Transverse colon (tissue), 4 donors: ENCODE data around the gene ZNF324. TPM values are rescaled to one million over a fixed set of nuclear protein-coding genes. Genes with fewer than 3 reads are reported as not detected.
"Not testable (repeated sequence)": the region's sequence is repeated elsewhere in the genome, so short reads cannot be mapped to it uniquely, and the experiment has no call there.

Source experiments
- DNase-seq: peaks from one replicate; pipeline ENCODE4 v3.0.0-alpha.2; 2019
- H3K27ac ChIP-seq, 4 donors: fragments of 200-600 bp; sonication (generic); 2 replicates each; pipeline ENCODE4 v1.5.1; 2016 to 2018; ENCODE audit warnings: inconsistent platforms in 4 of 4
- H3K27me3 ChIP-seq: fragments of 200-600 bp; sonication (generic); 2 replicates; pipeline ENCODE4 v1.5.1; 2017; ENCODE audit warnings: inconsistent platforms
- H3K36me3 ChIP-seq, 4 donors: fragments of 200-600 bp; sonication (generic); 2 replicates each; pipeline ENCODE4 v1.5.1; 2017 to 2019; ENCODE audit warnings: inconsistent platforms in 4 of 4
- H3K4me1 ChIP-seq, 4 donors: fragments of 200-600 bp; sonication (generic); 2 replicates each; pipeline ENCODE4 v1.5.1; 2017 to 2020; ENCODE audit warnings: inconsistent platforms in 4 of 4
- H3K4me3 ChIP-seq, 4 donors: fragments of 200-600 bp; sonication (generic); 1 replicate in 1 of 4; 2 replicates in 3 of 4; pipeline versions ENCODE4 v1.5.1 to v1.6.1; 2017 to 2019; ENCODE audit warnings: inconsistent platforms in 4 of 4
- H3K9me3 ChIP-seq, 2 donors: fragments of 200-600 bp; sonication (generic); 2 replicates each; pipeline ENCODE4 v1.5.1; 2017 to 2019; ENCODE audit warnings: inconsistent platforms in 2 of 2
- CTCF ChIP-seq, 5 experiments: fragments of 200-600 bp in 3 of 5; fragments of 450-650 bp in 2 of 5; sonication (generic) in 3 of 5; IDR thresholded peaks; 1 replicate in 2 of 5; 2 replicates in 3 of 5; pipeline ENCODE4 v1.5.1; 2016 to 2017; ENCODE audit warnings: antibody characterized with exemption in 5 of 5, inconsistent platforms in 3 of 5, mild to moderate bottlenecking in 2 of 5, moderate library complexity in 1 of 5
- EP300 ChIP-seq: sonication (generic); formaldehyde crosslinking; IDR thresholded peaks from one replicate; pipeline ENCODE4 v1.6.1; 2017; ENCODE audit warnings: antibody characterized with exemption, low read depth
- POLR2A ChIP-seq: fragments of 450-650 bp; IDR thresholded peaks from one replicate; pipeline ENCODE4 v1.6.1; 2016; ENCODE audit warnings: antibody characterized with exemption, mild to moderate bottlenecking, moderate library complexity
- POLR2AphosphoS5 ChIP-seq, 3 donors: sonication (generic); formaldehyde crosslinking; IDR thresholded peaks; one replicate each; pipeline ENCODE4 v1.6.1; 2016; ENCODE audit warnings: antibody characterized with exemption in 3 of 3
- WGBS, 2 donors: methylation state at CpG; one replicate each; pipeline ENCODE4 v1.1.5; 2018; ENCODE audit warnings: low coverage in 1 of 2; 5-methylcytosine and 5-hydroxymethylcytosine counted together
- in situ Hi-C, 4 donors: fragments of 200-750 bp; cut with MboI; loops; one replicate each; pipeline versions ENCODE4 v1.15.0 to v1.15.1; 2017; ENCODE audit warnings: low sequenced_read_pairs in 3 of 4, low pct_ligation_motif_present in 1 of 4, low pct_unique_long_range_greater_than_20kb in 1 of 4
- intact Hi-C: fragments of 100-400 bp; cut with DNase I; formaldehyde crosslinking; loops from one replicate; pipeline ENCODE4 v1.15.1; 2023; ENCODE audit warnings: low total_unique reads
- total RNA-seq, 4 donors: library from RNA; depleted of rRNA; stranded (reverse); fragments of >200 nt; gene quantifications; one replicate each; pipeline ENCODE4 v1.1.0, GENCODE V29; 2016

ZNF324 gene
- total RNA-seq, 4 donors from 2014 or later, result 9.4 to 27.5 (median 24.5) TPM

GRCh38 chr19:58483776-58484175 is 16.9 kb downstream of the ZNF324 start:
- in situ Hi-C loops (no loop called here), intact Hi-C loops (no loop called here)
- H3K4me1 ChIP-seq, result no peaks in the 10 kb centered on the region
- WGBS, 2 donors, result 87% methylated on average over 2 of the region's 2 CpGs; no CpG with 5 or more reads in 1 of the 2 donors
- H3K36me3 ChIP-seq, result no peaks in the 10 kb centered on the region
- H3K4me3 ChIP-seq, result no peak overlapping the region
- no peak for TF ChIP-seq POLR2A
- TF ChIP-seq POLR2AphosphoS5 (IDR thresholded peaks at IDR 0.05), result no peak
- no peak for TF ChIP-seq EP300
- no peak for TF ChIP-seq CTCF (IDR thresholded peaks at IDR 0.05)
- no peak for DNase-seq
- H3K27me3 ChIP-seq, result no peaks in the 10 kb centered on the region
- H3K27ac ChIP-seq, result no peak overlapping the region
- no peaks in the 10 kb centered on the region for H3K9me3 ChIP-seq

- DNase-seq, H3K27me3 ChIP-seq, H3K36me3 ChIP-seq, H3K4me1 ChIP-seq, H3K9me3 ChIP-seq, H3K4me3 ChIP-seq, in situ Hi-C loops, H3K27ac ChIP-seq, intact Hi-C loops: not testable (repeated sequence)
- 92% methylated on average over 4 to 5 of the region's 5 CpGs for WGBS, 2 donors
These were observed 17.5 kb downstream of the ZNF324 start for GRCh38 chr19:58484349-58484748.

GRCh38 chr19:58491393-58491792 is 24.5 kb downstream of the ZNF324 start:
- WGBS, 2 donors, result 90% methylated on average over 5 of the region's 5 CpGs; no CpG with 5 or more reads in 1 of the 2 donors
- Histone ChIP-seq H3K4me1 (no peaks in the 10 kb centered on the region), H3K9me3 (no peaks in the 10 kb centered on the region), H3K36me3 (no peaks in the 10 kb centered on the region), H3K27ac (no peak overlapping the region), H3K4me3 (no peak overlapping the region), H3K27me3 (no peaks in the 10 kb centered on the region)
- TF ChIP-seq POLR2AphosphoS5 (IDR thresholded peaks at IDR 0.05), result no peak
- TF ChIP-seq POLR2A, result no peak
- TF ChIP-seq CTCF (IDR thresholded peaks at IDR 0.05), result no peak
- no peak for TF ChIP-seq EP300
- intact Hi-C loops (no loop called here), in situ Hi-C loops (no loop called here)
- no peak for DNase-seq

GRCh38 chr19:58492265-58492664 is 25.4 kb downstream of the ZNF324 start:
- H3K27ac ChIP-seq, result no peak overlapping the region
- H3K36me3 ChIP-seq, result no peaks in the 10 kb centered on the region
- H3K4me3 ChIP-seq, result no peak overlapping the region
- H3K9me3 ChIP-seq, result no peaks in the 10 kb centered on the region
- intact Hi-C loops (no loop called here), in situ Hi-C loops (no loop called here)
- H3K27me3 ChIP-seq, result no peaks in the 10 kb centered on the region
- WGBS, 2 donors, result 80% methylated on average over 14 of the region's 14 CpGs; no CpG with 5 or more reads in 1 of the 2 donors
- TF ChIP-seq POLR2AphosphoS5 (IDR thresholded peaks at IDR 0.05) (no peak), EP300 (no peak), POLR2A (no peak), CTCF (IDR thresholded peaks at IDR 0.05) (no peak)
- H3K4me1 ChIP-seq, result no peaks in the 10 kb centered on the region
- DNase-seq, result no peak

GRCh38 chr19:58497634-58498170 is 30.8 kb downstream of the ZNF324 start:
- H3K27ac ChIP-seq, result no peak overlapping the region
- no peaks in the 10 kb centered on the region for H3K9me3 ChIP-seq
- intact Hi-C loops (no loop called here), in situ Hi-C loops (no loop called here)
- H3K4me1 ChIP-seq, result peaks cover 7 to 17% (median 14%) of the 10 kb centered on the region in 4 donors
- H3K36me3 ChIP-seq, result no peaks in the 10 kb centered on the region
- H3K4me3 ChIP-seq, result no peak overlapping the region
- no peak for DNase-seq
- no peak for TF ChIP-seq CTCF (IDR thresholded peaks at IDR 0.05)
- TF ChIP-seq POLR2A, result no peak
- TF ChIP-seq POLR2AphosphoS5 (IDR thresholded peaks at IDR 0.05), result no peak
- TF ChIP-seq EP300, result no peak
- H3K27me3 ChIP-seq, result no peaks in the 10 kb centered on the region
- WGBS, 2 donors, result 88% methylated on average over 8 of the region's 8 CpGs; no CpG with 5 or more reads in 1 of the 2 donors
